ENCODE measurements around the gene CPAMD8.
A peak's percentile ranks its signal among the peaks of the same experiment; 100 is the strongest.

Gene CPAMD8

DNA sequence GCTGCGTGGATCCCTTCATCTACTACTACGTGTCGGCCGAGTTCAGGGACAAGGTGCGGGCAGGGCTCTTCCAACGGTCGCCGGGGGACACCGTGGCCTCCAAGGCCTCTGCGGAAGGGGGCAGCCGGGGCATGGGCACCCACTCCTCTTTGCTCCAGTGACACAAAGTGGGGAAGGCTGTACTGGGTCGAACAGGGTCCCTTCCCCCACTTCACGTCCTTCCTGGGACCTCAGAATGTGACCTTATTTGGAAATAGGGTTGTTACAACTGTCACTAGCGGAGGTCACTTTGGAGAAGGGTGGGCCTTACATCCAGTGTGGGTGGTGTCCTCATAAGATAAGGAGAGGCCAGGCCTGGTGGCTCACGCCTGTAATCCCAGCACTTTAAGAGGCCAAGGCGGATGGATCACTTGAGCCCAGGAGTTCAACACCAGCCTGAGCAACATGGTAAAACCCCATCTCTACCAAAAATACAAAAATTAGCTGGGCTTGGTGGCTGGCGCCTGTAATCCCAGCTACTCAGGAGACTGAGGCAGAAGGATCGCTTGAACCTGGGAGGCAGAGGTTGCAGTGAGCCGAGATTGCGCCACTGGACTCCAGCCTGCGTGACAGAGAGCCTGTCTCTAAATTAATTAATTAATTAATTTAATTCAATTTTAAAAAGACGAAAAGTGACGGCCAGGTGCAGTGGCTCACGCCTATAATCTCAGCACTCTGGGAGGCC lies 136.0 kb downstream of the CPAMD8 start:
- WGBS (ENCODE audit: extremely low coverage, insufficient coverage, insufficient read length), result no CpG with 5 or more reads among the region's 24 CpGs
- Histone ChIP-seq H3K79me2 (ENCODE audit: control insufficient read depth, insufficient read depth, low read length, poor library complexity) (no peaks in the 10 kb centered on the region), H2BK120ac (ENCODE audit: insufficient read depth, low read length, poor library complexity) (no peak overlapping the region), H2AK5ac (ENCODE audit: low read length) (no peak overlapping the region), H3K36me3 (ENCODE audit: control insufficient read depth in 1 of 2, insufficient read depth in 2 of 2, low read length in 2 of 2) (no peaks in the 10 kb centered on the region), H2AFZ (ENCODE audit: insufficient read depth, low read length, poor library complexity) (no peak overlapping the region), H3K14ac (ENCODE audit: low read length) (no peak overlapping the region), H3K27ac (ENCODE audit: low read depth, low read length) (no peak overlapping the region), H3K4ac (ENCODE audit: low read depth, low read length) (no peak overlapping the region), H3K9ac (ENCODE audit: low read length) (no peak overlapping the region), H4K12ac (ENCODE audit: low read depth, low read length) (no peak overlapping the region), H4K8ac (ENCODE audit: low read depth, low read length) (no peak overlapping the region), H2BK5ac (ENCODE audit: low read depth, low read length, poor library complexity) (no peak overlapping the region), H3K9me3 (ENCODE audit: insufficient read depth, low read depth, low read length) (peaks cover 2% of the 10 kb centered on the region), H3K4me1 (ENCODE audit: control insufficient read depth in 1 of 2, insufficient read depth in 2 of 2, low read length in 2 of 2) (no peaks in the 10 kb centered on the region), H3K4me3 (ENCODE audit: low read depth, low read length) (no peak overlapping the region), H3K18ac (ENCODE audit: low read length) (no peak overlapping the region), H4K91ac (ENCODE audit: low read depth, low read length) (no peak overlapping the region), H3K4me2 (ENCODE audit: low read length) (no peak overlapping the region), H3K79me1 (ENCODE audit: low read length) (no peaks in the 10 kb centered on the region), H3K23ac (ENCODE audit: low read length) (no peak overlapping the region), H3K27me3 (ENCODE audit: insufficient read depth, low read length) (no peaks in the 10 kb centered on the region), H2BK12ac (ENCODE audit: low read length) (no peak overlapping the region)
- DNase-seq, result no peak

DNA sequence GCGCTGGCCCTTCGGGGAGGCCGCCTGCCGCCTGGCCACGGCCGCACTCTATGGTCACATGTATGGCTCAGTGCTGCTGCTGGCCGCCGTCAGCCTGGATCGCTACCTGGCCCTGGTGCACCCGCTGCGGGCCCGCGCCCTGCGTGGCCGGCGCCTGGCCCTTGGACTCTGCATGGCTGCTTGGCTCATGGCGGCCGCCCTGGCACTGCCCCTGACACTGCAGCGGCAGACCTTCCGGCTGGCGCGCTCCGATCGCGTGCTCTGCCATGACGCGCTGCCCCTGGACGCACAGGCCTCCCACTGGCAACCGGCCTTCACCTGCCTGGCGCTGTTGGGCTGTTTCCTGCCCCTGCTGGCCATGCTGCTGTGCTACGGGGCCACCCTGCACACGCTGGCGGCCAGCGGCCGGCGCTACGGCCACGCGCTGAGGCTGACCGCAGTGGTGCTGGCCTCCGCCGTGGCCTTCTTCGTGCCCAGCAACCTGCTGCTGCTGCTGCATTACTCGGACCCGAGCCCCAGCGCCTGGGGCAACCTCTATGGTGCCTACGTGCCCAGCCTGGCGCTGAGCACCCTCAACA lies 136.6 kb downstream of the CPAMD8 start:
- Histone ChIP-seq H3K23ac (ENCODE audit: low read length) (no peak overlapping the region), H3K9ac (ENCODE audit: low read length) (no peak overlapping the region), H2BK12ac (ENCODE audit: low read length) (no peak overlapping the region), H3K18ac (ENCODE audit: low read length) (no peak overlapping the region), H3K14ac (ENCODE audit: low read length) (no peak overlapping the region), H2AFZ (ENCODE audit: insufficient read depth, low read length, poor library complexity) (no peak overlapping the region), H3K4me1 (ENCODE audit: control insufficient read depth in 1 of 2, insufficient read depth in 2 of 2, low read length in 2 of 2) (no peaks in the 10 kb centered on the region), H3K4me3 (ENCODE audit: low read depth, low read length) (no peak overlapping the region), H4K12ac (ENCODE audit: low read depth, low read length) (no peak overlapping the region), H3K79me1 (ENCODE audit: low read length) (no peaks in the 10 kb centered on the region), H3K4me2 (ENCODE audit: low read length) (no peak overlapping the region), H3K9me3 (ENCODE audit: insufficient read depth, low read depth, low read length) (peaks cover 2% of the 10 kb centered on the region), H4K91ac (ENCODE audit: low read depth, low read length) (no peak overlapping the region), H2BK5ac (ENCODE audit: low read depth, low read length, poor library complexity) (no peak overlapping the region), H3K36me3 (ENCODE audit: control insufficient read depth in 1 of 2, insufficient read depth in 2 of 2, low read length in 2 of 2) (no peaks in the 10 kb centered on the region), H3K4ac (ENCODE audit: low read depth, low read length) (no peak overlapping the region), H3K79me2 (ENCODE audit: control insufficient read depth, insufficient read depth, low read length, poor library complexity) (no peaks in the 10 kb centered on the region), H3K27me3 (ENCODE audit: insufficient read depth, low read length) (no peaks in the 10 kb centered on the region), H4K8ac (ENCODE audit: low read depth, low read length) (no peak overlapping the region), H2BK120ac (ENCODE audit: insufficient read depth, low read length, poor library complexity) (no peak overlapping the region), H3K27ac (ENCODE audit: low read depth, low read length) (no peak overlapping the region), H2AK5ac (ENCODE audit: low read length) (no peak overlapping the region)
- WGBS (ENCODE audit: extremely low coverage, insufficient coverage, insufficient read length), result no CpG with 5 or more reads among the region's 48 CpGs
- DNase-seq, result peak in 1 of 2 donors; percentile 22

DNA sequence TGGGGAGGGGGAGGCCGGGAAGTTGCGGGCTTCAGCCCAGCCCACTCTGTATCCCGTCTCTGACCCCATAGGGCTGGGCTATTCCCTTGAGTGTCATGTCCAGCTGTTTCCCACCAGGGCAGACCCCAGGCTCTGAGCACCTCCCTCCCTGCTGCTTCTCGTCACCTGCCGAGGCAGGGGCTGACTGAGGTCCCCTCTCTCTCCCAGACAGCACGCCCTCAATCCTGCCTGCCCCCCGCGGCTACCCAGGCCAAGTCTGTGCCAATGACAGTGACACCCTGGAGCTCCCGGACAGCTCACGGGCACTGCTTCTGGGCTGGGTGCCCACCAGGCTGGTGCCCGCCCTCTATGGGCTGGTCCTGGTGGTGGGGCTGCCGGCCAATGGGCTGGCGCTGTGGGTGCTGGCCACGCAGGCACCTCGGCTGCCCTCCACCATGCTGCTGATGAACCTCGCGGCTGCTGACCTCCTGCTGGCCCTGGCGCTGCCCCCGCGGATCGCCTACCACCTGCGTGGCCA lies 137.2 kb downstream of the CPAMD8 start:
- Histone ChIP-seq H2AFZ (ENCODE audit: insufficient read depth, low read length, poor library complexity) (no peak overlapping the region), H4K8ac (ENCODE audit: low read depth, low read length) (no peak overlapping the region), H4K91ac (ENCODE audit: low read depth, low read length) (no peak overlapping the region), H2BK120ac (ENCODE audit: insufficient read depth, low read length, poor library complexity) (no peak overlapping the region), H3K9ac (ENCODE audit: low read length) (no peak overlapping the region), H3K4ac (ENCODE audit: low read depth, low read length) (no peak overlapping the region), H2BK5ac (ENCODE audit: low read depth, low read length, poor library complexity) (no peak overlapping the region), H3K14ac (ENCODE audit: low read length) (no peak overlapping the region), H3K79me2 (ENCODE audit: control insufficient read depth, insufficient read depth, low read length, poor library complexity) (no peaks in the 10 kb centered on the region), H3K27ac (ENCODE audit: low read depth, low read length) (no peak overlapping the region), H2BK12ac (ENCODE audit: low read length) (no peak overlapping the region), H3K4me3 (ENCODE audit: low read depth, low read length) (no peak overlapping the region), H3K18ac (ENCODE audit: low read length) (no peak overlapping the region), H3K36me3 (ENCODE audit: control insufficient read depth in 1 of 2, insufficient read depth in 2 of 2, low read length in 2 of 2) (no peaks in the 10 kb centered on the region), H3K23ac (ENCODE audit: low read length) (no peak overlapping the region), H3K9me3 (ENCODE audit: insufficient read depth, low read depth, low read length) (peaks cover 2% of the 10 kb centered on the region), H3K27me3 (ENCODE audit: insufficient read depth, low read length) (no peaks in the 10 kb centered on the region), H3K79me1 (ENCODE audit: low read length) (no peaks in the 10 kb centered on the region), H4K12ac (ENCODE audit: low read depth, low read length) (no peak overlapping the region), H3K4me2 (ENCODE audit: low read length) (no peak overlapping the region), H2AK5ac (ENCODE audit: low read length) (no peak overlapping the region), H3K4me1 (ENCODE audit: control insufficient read depth in 1 of 2, insufficient read depth in 2 of 2, low read length in 2 of 2) (no peaks in the 10 kb centered on the region)
- no CpG with 5 or more reads among the region's 22 CpGs for WGBS (ENCODE audit: extremely low coverage, insufficient coverage, insufficient read length)
- DNase-seq, result no peak

DNA sequence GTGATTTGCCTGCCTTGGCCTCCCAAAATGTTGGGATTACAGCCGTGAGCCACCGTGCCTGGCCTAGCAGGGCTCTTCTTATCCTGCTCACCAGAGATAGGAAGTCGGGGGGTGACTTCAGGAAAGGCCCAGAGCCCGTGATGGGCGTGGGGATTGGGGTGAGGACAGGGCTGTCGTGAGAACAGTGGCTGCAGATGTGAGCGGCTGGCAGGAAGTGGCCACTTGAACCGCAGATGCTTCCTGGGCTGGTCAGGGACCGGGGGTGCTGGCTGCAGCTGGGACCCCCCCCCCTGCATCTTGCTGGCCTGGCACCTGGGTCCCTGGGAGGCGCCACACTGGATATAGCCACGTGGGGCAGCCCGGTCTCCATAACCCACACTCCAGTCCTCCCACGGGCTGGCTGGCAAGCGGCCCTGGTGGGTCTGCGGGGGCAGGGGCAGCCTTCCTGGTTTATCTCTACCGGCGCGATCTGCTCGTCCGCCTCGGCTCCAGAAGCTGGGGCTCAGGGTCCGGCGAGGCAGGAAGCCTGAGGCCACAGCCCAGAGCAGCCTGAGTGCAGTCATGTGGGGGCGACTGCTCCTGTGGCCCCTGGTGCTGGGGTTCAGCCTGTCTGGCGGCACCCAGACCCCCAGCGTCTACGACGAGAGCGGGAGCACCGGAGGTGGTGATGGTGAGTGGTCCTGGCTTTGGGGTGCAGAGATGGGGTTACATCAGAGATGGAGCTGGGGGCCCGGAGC lies 137.8 kb downstream of the CPAMD8 start, which contains the start of gene F2RL3:
Gene F2RL3, plus strand, starts transcription at position 371 of the 737 bp plus-strand sequence. Its CDS starts 191 bp downstream, at position 562.
- Histone ChIP-seq H3K36me3 (ENCODE audit: control insufficient read depth in 1 of 2, insufficient read depth in 2 of 2, low read length in 2 of 2) (no peaks in the 10 kb centered on the region), H3K27ac (ENCODE audit: low read depth, low read length) (no peak within 1 kb of the TSS), H2BK5ac (ENCODE audit: low read depth, low read length, poor library complexity) (no peak within 1 kb of the TSS), H3K9me3 (ENCODE audit: insufficient read depth, low read depth, low read length) (peaks cover 4% of the 10 kb centered on the region), H3K4me1 (ENCODE audit: control insufficient read depth in 1 of 2, insufficient read depth in 2 of 2, low read length in 2 of 2) (no peaks in the 10 kb centered on the region), H4K91ac (ENCODE audit: low read depth, low read length) (no peak within 1 kb of the TSS), H3K79me1 (ENCODE audit: low read length) (no peaks in the 10 kb centered on the region), H3K9ac (ENCODE audit: low read length) (no peak within 1 kb of the TSS), H2BK120ac (ENCODE audit: insufficient read depth, low read length, poor library complexity) (no peak within 1 kb of the TSS), H4K8ac (ENCODE audit: low read depth, low read length) (no peak within 1 kb of the TSS), H3K27me3 (ENCODE audit: insufficient read depth, low read length) (no peaks in the 10 kb centered on the region), H2AFZ (ENCODE audit: insufficient read depth, low read length, poor library complexity) (no peak within 1 kb of the TSS), H3K79me2 (ENCODE audit: control insufficient read depth, insufficient read depth, low read length, poor library complexity) (no peaks in the 10 kb centered on the region), H3K4ac (ENCODE audit: low read depth, low read length) (no peak within 1 kb of the TSS), H2AK5ac (ENCODE audit: low read length) (no peak within 1 kb of the TSS), H2BK12ac (ENCODE audit: low read length) (no peak within 1 kb of the TSS), H3K4me2 (ENCODE audit: low read length) (no peak within 1 kb of the TSS), H3K14ac (ENCODE audit: low read length) (no peak within 1 kb of the TSS), H3K18ac (ENCODE audit: low read length) (no peak within 1 kb of the TSS), H4K12ac (ENCODE audit: low read depth, low read length) (no peak within 1 kb of the TSS), H3K4me3 (ENCODE audit: low read depth, low read length) (no peak within 1 kb of the TSS), H3K23ac (ENCODE audit: low read length) (no peak within 1 kb of the TSS)
- peak in 1 of 2 donors; percentile 5 for DNase-seq
- WGBS (ENCODE audit: extremely low coverage, insufficient coverage, insufficient read length), result no CpG with 5 or more reads among the region's 31 CpGs
